GM18907 (cell line): ENCODE data around the gene IVNS1ABP.
"Not testable (repeated sequence)": the region's sequence is repeated elsewhere in the genome, so short reads cannot be mapped to it uniquely, and the experiment has no call there.

Experiments used
- ATAC-seq: cut with Tn5 transposase; IDR thresholded peaks from one replicate; pipeline ENCODE4 v1.9.1; 2021; ENCODE audit warnings: mild to moderate bottlenecking, moderate library complexity; ENCODE audit not compliant: unreplicated experiment

Gene IVNS1ABP

DNA sequence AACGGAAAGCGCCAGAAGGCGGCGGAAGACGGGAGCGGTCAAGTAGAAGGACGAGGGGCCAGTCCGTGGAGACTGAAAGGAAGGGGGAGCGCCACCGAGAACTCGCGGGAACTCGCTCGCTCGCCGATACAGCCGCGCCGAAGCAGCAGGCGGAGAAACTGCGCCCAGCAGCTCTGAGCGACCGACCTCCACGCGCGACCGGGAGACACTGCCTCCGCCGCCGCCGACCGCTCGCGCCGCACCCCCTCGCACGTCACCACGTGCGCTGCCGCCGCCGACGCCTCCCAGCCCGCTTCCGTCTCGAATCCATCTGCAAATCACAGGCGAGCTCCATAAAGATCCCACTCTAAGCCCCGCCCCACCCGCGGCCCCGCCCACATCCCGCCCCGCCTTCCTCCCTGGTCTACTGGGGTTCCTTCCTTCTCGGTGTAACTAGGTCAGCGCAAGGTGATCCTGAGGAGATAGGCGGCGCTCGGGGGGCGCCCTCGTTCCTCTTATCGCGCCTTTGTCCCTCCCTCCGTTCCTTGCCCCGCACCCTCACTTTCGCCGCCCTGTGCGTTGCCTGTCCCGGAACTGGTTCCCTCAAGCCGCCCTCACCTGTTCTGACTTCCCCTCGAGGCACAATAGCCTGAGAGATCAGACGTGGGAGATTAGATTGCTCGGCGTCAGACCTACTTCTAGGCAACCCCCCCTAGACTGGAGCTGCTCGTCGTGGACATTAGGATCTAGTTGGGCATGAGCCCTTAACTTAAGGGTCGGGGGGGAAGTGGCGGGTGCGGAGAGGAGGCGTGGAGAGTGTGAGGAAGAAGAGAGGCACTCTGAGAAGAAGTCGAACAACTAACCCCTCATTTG lies at the start of gene IVNS1ABP:
IVNS1ABP (minus strand) TSS at position 210 of the 852 bp plus-strand sequence. CDS start 7,750 bp downstream, outside the sequence.
- ATAC-seq, result peak; percentile 80

- ATAC-seq, result no peak
Measured at GRCh38 chr1:185365951-185366350, 48.9 kb upstream of the IVNS1ABP start.

GRCh38 chr1:185364528-185364927 lies 47.5 kb upstream of the IVNS1ABP start:
- not testable (repeated sequence) for ATAC-seq

- no peak for ATAC-seq
Measured at GRCh38 chr1:185363205-185363604, 46.2 kb upstream of the IVNS1ABP start.

- ATAC-seq, result no peak
Measured at GRCh38 chr1:185360714-185361113, 43.7 kb upstream of the IVNS1ABP start.

- no peak for ATAC-seq
Measured at GRCh38 chr1:185358957-185359356, 41.9 kb upstream of the IVNS1ABP start.

DNA sequence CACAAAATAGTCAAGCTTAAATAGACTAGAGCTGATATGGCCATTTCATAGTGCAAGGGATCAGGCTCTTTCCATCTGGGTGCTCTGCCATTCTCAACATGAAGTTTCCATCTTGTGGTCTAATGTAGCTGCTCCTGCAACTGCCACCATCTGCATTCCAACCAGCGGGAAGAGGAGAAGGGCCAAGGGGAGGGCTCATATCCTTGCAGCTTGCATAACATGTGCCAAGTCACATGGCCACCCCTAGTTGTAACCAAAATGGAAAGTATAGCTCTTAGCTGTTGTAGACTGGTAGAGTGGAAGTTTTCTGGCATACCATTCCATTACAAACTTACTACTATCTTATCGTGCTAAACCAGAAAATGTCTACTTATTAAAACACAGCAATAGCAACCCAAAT lies 38.9 kb upstream of the IVNS1ABP start:
- ATAC-seq, result no peak

- ATAC-seq, result no peak
Measured at GRCh38 chr1:185353124-185353523, 36.1 kb upstream of the IVNS1ABP start.

GRCh38 chr1:185351734-185352466 lies 34.9 kb upstream of the IVNS1ABP start:
- ATAC-seq, result no peak

DNA sequence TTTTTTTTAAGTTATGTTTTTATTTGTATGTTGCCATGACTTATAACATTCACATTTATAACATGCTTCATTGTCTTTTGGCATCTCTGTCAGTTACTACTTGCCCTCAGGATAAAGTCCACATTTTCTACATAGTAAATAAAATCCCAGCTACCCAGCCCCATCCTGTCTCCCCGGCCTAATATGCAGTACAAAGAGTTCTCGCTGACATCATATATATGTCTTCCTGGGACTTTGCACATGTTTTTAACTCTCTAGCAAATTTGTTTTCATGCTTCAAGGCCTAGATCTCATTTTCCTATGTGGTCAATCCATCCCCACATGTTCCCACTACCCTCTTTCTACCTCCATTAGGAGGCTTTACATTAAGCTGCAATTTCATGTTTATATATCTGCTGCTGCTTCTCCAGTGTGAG lies 33.0 kb upstream of the IVNS1ABP start:
- ATAC-seq, result no peak

GRCh38 chr1:185349556-185349955 lies 32.5 kb upstream of the IVNS1ABP start:
- ATAC-seq, result no peak

DNA sequence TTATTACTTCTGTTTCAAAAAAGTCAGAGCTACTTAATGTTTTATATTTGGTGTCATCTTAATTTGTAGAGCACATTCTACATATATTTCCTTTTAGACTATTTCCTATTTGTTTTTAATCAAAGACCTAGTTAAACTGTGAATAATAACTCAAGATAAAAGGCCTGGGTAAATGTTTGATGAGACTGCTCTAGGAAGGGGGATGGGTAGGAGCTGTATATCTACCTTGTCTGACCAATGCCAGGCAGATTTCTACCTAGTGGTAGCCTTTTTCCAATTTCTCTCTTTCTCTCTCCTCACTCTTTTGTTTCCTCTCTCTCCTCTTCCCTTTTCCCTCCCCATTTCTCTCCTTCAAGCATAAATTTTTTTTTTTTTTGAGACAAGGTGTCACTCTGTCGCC lies 31.9 kb upstream of the IVNS1ABP start:
- no peak for ATAC-seq

GRCh38 chr1:185348296-185348695 lies 31.3 kb upstream of the IVNS1ABP start:
- no peak for ATAC-seq

- ATAC-seq, result peak; percentile 53
Measured at GRCh38 chr1:185345913-185346720, 29.1 kb upstream of the IVNS1ABP start.

- no peak for ATAC-seq
Measured at GRCh38 chr1:185343306-185343705, 26.3 kb upstream of the IVNS1ABP start.

GRCh38 chr1:185342672-185343259 lies 25.7 kb upstream of the IVNS1ABP start:
- ATAC-seq, result no peak

GRCh38 chr1:185342017-185342416 lies 25.0 kb upstream of the IVNS1ABP start:
- ATAC-seq, result no peak

- ATAC-seq, result no peak
Measured at GRCh38 chr1:185341196-185341781, 24.2 kb upstream of the IVNS1ABP start.

- ATAC-seq, result peak; percentile 95
Measured at GRCh38 chr1:185338719-185339622, 21.9 kb upstream of the IVNS1ABP start.
